Uterus (tissue), 2 donors: Measurements from ENCODE around the gene SPIB.

Source experiments
- POLR2A ChIP-seq, 2 donors: fragments of 450-650 bp; IDR thresholded peaks; one replicate each; pipeline ENCODE4 v1.6.1; 2016; ENCODE audit warnings: antibody characterized with exemption in 2 of 2, mild to moderate bottlenecking in 1 of 2, moderate library complexity in 1 of 2
- TF ChIP-seq, protein P1 (sequence below), 4 experiments: fragments of 200-600 bp in 2 of 4; fragments of 450-650 bp in 2 of 4; sonication (generic) in 2 of 4; IDR thresholded peaks; one replicate each; pipeline ENCODE4 v1.5.1; 2016 to 2019; ENCODE audit warnings: antibody characterized with exemption in 4 of 4, mild to moderate bottlenecking in 2 of 4, moderate library complexity in 1 of 4

DNA sequence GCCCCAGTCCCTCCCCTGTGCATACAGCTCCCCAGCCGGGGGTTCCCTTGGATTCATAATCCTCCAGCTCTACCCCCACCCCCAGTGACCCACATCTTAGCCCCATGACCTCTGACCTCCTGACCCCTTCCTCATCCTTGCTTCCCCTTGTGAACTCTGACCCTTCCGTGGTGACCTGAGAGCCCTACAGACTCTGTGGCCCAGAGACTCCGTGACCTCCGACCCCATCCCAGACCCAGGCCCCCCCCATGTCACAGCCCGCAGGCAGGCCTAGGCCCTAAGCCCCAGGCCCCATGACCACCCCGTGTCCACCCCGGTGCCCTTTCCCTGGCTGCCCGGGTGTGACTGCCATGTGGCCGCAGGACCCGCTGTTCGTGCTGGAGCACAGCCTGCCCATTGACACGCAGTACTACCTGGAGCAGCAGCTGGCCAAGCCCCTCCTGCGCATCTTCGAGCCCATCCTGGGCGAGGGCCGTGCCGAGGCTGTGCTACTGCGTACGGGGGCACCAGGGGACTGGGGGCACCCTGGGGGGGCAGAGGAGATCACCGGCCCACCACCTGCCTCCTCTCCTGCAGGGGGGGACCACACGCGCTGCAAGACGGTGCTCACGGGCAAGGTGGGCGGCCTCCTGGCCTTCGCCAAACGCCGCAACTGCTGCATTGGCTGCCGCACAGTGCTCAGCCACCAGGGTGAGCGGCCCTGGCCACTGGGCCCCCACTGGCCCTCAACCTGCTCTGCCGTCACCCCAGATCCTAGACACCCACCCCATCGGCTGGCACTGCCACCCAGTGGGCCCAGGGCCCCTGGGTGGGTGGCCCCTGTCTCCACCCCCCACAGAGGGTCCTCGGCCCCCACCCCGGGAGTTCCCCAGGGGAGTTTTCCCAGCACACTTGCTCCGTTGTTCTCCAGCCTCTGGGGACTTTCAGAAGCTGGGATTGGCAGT, 2.4 kb upstream of the SPIB start:
- TF ChIP-seq, protein P1, sequence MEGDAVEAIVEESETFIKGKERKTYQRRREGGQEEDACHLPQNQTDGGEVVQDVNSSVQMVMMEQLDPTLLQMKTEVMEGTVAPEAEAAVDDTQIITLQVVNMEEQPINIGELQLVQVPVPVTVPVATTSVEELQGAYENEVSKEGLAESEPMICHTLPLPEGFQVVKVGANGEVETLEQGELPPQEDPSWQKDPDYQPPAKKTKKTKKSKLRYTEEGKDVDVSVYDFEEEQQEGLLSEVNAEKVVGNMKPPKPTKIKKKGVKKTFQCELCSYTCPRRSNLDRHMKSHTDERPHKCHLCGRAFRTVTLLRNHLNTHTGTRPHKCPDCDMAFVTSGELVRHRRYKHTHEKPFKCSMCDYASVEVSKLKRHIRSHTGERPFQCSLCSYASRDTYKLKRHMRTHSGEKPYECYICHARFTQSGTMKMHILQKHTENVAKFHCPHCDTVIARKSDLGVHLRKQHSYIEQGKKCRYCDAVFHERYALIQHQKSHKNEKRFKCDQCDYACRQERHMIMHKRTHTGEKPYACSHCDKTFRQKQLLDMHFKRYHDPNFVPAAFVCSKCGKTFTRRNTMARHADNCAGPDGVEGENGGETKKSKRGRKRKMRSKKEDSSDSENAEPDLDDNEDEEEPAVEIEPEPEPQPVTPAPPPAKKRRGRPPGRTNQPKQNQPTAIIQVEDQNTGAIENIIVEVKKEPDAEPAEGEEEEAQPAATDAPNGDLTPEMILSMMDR (IDR thresholded peaks at IDR 0.05): no peak
- TF ChIP-seq POLR2A (IDR thresholded peaks at IDR 0.05): no peak
